ENCODE data around the gene AGBL3. TPM values are rescaled to one million over a fixed set of nuclear protein-coding genes. Genes with fewer than 3 reads are reported as not detected.

The AGBL3 gene
- total and polyA plus RNA-seq, 9 of the 15 experiments (the other 6 are each of a cell fraction or from before 2014, with no cell fraction given), result 0.54 to 2.9 (median 1.7) TPM

DNA sequence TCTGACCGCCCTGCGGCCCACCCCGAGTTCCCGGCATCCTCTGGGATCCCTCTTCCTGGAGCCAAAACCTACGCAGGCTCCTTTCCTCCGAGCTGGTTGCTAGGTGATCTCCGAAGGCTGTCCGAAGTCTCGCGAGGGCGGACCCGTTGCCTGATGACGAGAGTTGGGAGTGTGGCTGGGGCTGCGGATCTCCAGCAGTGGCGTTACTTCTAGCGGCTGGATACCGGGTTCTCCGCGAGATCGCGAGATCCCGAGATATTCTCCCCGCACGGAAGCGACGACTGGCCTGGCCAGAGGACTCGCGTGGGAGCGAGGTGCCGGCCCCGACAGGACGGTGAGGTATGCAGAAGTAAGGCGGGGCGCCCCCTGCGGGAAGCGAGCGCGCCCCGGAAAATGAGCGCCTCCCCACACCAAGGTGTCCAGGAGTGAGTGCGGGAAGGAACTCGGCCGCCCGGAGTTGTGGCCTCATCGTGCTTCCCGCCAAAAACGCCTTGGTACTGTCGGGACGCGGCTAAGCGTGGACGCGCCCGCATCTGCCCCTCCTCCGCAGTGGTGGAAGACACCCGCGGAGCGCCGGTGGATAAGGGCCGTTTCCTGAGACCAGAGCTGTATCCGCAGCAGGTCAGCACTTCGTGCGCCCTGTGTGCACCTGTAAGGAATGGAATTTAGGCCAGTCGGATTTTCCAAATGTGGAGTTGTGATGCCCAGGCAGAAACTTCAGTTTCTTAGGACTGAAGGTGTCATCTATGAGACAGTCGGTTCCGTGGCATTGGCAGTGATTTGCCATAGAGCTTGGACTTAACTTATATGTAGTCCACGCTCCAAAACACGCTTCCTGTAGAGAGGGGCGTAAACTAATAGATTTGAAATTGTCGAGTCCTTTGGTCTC, at the start of gene AGBL3 (continued):
- TF ChIP-seq, protein P1, sequence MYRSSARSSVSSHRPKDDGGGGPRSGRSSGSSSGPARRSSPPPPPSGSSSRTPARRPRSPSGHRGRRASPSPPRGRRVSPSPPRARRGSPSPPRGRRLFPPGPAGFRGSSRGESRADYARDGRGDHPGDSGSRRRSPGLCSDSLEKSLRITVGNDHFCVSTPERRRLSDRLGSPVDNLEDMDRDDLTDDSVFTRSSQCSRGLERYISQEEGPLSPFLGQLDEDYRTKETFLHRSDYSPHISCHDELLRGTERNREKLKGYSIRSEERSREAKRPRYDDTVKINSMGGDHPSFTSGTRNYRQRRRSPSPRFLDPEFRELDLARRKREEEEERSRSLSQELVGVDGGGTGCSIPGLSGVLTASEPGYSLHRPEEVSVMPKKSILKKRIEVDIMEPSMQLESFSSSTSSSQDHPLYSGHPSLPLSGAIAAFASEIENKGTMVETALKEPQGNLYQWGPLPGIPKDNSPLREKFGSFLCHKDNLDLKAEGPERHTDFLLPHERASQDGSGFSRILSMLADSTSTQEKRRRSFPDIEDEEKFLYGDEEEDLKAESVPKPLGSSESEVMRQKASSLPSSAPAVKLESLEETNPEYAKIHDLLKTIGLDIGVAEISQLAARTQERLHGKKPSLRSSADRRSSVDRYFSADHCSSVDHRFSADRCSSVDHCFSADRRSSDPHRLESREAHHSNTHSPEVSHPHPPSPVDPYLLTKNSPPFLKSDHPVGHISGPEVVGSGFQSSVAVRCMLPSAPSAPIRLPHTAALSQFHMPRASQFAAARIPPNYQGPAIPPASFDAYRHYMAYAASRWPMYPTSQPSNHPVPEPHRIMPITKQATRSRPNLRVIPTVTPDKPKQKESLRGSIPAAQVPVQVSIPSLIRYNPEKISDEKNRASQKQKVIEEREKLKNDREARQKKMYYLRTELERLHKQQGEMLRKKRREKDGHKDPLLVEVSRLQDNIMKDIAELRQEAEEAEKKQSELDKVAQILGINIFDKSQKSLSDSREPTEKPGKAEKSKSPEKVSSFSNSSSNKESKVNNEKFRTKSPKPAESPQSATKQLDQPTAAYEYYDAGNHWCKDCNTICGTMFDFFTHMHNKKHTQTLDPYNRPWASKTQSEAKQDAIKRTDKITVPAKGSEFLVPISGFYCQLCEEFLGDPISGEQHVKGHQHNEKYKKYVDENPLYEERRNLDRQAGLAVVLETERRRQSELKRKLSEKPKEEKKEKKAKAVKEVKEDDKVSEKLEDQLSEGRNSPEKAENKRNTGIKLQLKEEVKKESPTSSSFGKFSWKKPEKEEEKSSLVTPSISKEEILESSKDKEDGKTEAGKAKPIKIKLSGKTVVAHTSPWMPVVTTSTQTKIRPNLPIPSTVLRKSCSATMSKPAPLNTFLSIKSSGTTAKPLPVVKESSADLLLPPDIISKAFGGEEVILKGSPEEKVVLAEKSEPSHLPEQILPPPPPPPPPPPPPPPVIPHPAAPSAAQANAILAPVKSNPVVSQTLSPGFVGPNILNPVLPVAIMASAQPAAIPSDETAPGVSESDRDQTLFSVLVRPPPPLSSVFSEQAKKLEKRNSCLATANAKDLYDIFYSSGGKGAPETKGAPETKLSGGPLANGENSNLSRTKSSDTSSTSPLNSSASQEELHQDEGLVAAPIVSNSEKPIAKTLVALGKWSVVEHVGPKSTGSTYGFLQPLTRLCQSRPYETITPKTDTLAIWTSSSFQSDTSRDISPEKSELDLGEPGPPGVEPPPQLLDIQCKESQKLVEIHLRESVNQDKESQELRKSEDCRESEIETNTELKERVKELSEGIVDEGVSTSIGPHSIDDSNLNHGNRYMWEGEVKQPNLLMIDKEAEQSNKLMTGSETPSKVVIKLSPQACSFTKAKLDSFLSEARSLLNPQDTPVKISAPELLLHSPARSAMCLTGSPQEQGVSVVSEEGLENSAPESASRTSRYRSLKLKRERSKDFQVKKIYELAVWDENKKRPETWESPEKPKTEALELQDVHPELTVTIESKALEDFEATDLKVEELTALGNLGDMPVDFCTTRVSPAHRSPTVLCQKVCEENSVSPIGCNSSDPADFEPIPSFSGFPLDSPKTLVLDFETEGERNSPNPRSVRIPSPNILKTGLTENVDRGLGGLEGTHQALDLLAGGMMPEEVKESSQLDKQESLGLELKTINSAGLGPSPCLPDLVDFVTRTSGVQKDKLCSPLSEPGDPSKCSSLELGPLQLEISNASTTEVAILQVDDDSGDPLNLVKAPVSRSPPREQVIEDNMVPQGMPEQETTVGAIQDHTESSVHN (IDR thresholded peaks at IDR 0.05; ENCODE audit: borderline replicate concordance in 1 of 2, low read depth in 1 of 2), result no peak
- TF ChIP-seq ZFP36 (IDR thresholded peaks at IDR 0.05; ENCODE audit: low read depth, low read length, partially characterized antibody) (no peak), FOXJ3 (CRISPR knock-in tag; IDR thresholded peaks at IDR 0.05) (no peak; the same call in 1 of the 2 replicates), ZNF12 (CRISPR knock-in tag; IDR thresholded peaks at IDR 0.05) (peak; percentile 84), PCBP2 (IDR thresholded peaks at IDR 0.05; ENCODE audit: low read depth, low read length, poor library complexity, severe bottlenecking) (no peak), ZSCAN29 (IDR thresholded peaks at IDR 0.05) (peak; percentile 55; the same call in 1 of the 2 replicates), BRD4 (IDR thresholded peaks at IDR 0.05) (0 out of 2 replicates have a peak, but pooled peaks have one; percentile 41), ZNF584 (CRISPR knock-in tag; IDR thresholded peaks at IDR 0.05; ENCODE audit: low read depth) (0 out of 2 replicates have a peak, but pooled peaks have one; percentile 38), HNRNPLL (IDR thresholded peaks at IDR 0.05; ENCODE audit: low read depth, low read length, poor library complexity, severe bottlenecking) (peak; percentile 85), HDAC1 (IDR thresholded peaks at IDR 0.05) (peak in 1 of 2 experiments; percentile 74; a peak in 1 of 4 replicates), FOXP1 (CRISPR knock-in tag; IDR thresholded peaks at IDR 0.05) (peak; percentile 98), STAT5A (IDR thresholded peaks at IDR 0.05; ENCODE audit: borderline replicate concordance, low read length) (peak; percentile 24; the same call in 1 of the 2 replicates), POLR2AphosphoS2 (IDR thresholded peaks at IDR 0.05; ENCODE audit: low read length) (no peak)
- TF ChIP-seq, protein P2, sequence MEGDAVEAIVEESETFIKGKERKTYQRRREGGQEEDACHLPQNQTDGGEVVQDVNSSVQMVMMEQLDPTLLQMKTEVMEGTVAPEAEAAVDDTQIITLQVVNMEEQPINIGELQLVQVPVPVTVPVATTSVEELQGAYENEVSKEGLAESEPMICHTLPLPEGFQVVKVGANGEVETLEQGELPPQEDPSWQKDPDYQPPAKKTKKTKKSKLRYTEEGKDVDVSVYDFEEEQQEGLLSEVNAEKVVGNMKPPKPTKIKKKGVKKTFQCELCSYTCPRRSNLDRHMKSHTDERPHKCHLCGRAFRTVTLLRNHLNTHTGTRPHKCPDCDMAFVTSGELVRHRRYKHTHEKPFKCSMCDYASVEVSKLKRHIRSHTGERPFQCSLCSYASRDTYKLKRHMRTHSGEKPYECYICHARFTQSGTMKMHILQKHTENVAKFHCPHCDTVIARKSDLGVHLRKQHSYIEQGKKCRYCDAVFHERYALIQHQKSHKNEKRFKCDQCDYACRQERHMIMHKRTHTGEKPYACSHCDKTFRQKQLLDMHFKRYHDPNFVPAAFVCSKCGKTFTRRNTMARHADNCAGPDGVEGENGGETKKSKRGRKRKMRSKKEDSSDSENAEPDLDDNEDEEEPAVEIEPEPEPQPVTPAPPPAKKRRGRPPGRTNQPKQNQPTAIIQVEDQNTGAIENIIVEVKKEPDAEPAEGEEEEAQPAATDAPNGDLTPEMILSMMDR (IDR thresholded peaks at IDR 0.05 in 2 of 3, conservative IDR thresholded peaks at IDR 0.05 in 1 of 3; ENCODE audit: insufficient read depth in 2 of 3, low read depth in 1 of 3, low read length in 3 of 3), result peak; percentile 81 to 91 (median 90)
- TF ChIP-seq, protein P3, sequence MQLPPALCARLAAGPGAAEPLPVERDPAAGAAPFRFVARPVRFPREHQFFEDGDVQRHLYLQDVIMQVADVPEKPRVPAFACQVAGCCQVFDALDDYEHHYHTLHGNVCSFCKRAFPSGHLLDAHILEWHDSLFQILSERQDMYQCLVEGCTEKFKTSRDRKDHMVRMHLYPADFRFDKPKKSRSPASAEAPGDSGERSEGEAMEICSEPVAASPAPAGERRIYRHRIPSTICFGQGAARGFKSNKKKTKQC (CRISPR knock-in tag; IDR thresholded peaks at IDR 0.05), result peak; percentile 97
